HepG2 (cell line): ENCODE measurements around the gene RNASE8. TPM values are rescaled to one million over a fixed set of nuclear protein-coding genes. Genes with fewer than 3 reads are reported as not detected.

Experiments used
- AFF4 ChIP-seq: sonication (generic); formaldehyde crosslinking; IDR thresholded peaks from 2 replicates; pipeline ENCODE4 v1.4.0; 2020; ENCODE audit warnings: missing genetic modification reagents
- ARID4A ChIP-seq: sonication (generic); formaldehyde crosslinking; IDR thresholded peaks from 2 replicates; pipeline ENCODE4 v1.5.0; 2020; ENCODE audit warnings: mild to moderate bottlenecking, missing genetic modification reagents, borderline replicate concordance
- CREM ChIP-seq, 2 experiments: sonication (generic) in 1 of 2; formaldehyde crosslinking in 1 of 2; IDR thresholded peaks; 2 replicates each; pipeline versions ENCODE4 v1.4.0 to v1.6.1; 2016 to 2020; ENCODE audit warnings: antibody characterized with exemption in 1 of 2, mild to moderate bottlenecking in 1 of 2, missing genetic modification reagents in 1 of 2
- ELF3 ChIP-seq: IDR thresholded peaks from 2 replicates; pipeline ENCODE4 v1.6.1; 2016; ENCODE audit warnings: missing genetic modification reagents, missing compliant biosample characterization
- GATAD2A ChIP-seq: IDR thresholded peaks from 2 replicates; pipeline ENCODE4 v1.6.1; 2016
- KAT7 ChIP-seq: IDR thresholded peaks from 2 replicates; pipeline ENCODE4 v1.6.1; 2018; ENCODE audit warnings: borderline replicate concordance, missing compliant biosample characterization
- MYPOP ChIP-seq: sonication (generic); formaldehyde crosslinking; IDR thresholded peaks from 2 replicates; pipeline ENCODE4 v1.8.1; 2023; ENCODE audit warnings: mild to moderate bottlenecking, moderate library complexity, missing genetic modification reagents
- NRL ChIP-seq: sonication (generic); formaldehyde crosslinking; IDR thresholded peaks from 2 replicates; pipeline ENCODE4 v1.5.0; 2020; ENCODE audit warnings: missing genetic modification reagents, mild to moderate bottlenecking, moderate library complexity, borderline replicate concordance
- SRSF4 ChIP-seq: fragments of 200-400 bp; formaldehyde crosslinking; IDR thresholded peaks from one replicate; pipeline ENCODE4 v1.6.1; 2018; ENCODE audit warnings: mild to moderate bottlenecking, low read depth, low read length, moderate library complexity; ENCODE audit not compliant: poor library complexity, severe bottlenecking
- ZFY ChIP-seq: sonication (generic); formaldehyde crosslinking; IDR thresholded peaks from 2 replicates; pipeline ENCODE4 v1.4.0; 2020; ENCODE audit warnings: missing genetic modification reagents
- ZNF160 ChIP-seq: sonication (generic); formaldehyde crosslinking; IDR thresholded peaks from 2 replicates; pipeline ENCODE4 v1.8.0; 2022; ENCODE audit warnings: mild to moderate bottlenecking, inconsistent platforms, missing genetic modification reagents
- ZNF572 ChIP-seq: sonication (generic); formaldehyde crosslinking; IDR thresholded peaks from 2 replicates; pipeline ENCODE4 v1.5.1; 2020; ENCODE audit warnings: mild to moderate bottlenecking, missing genetic modification reagents
- ZNF720 ChIP-seq: sonication (generic); formaldehyde crosslinking; IDR thresholded peaks from 2 replicates; pipeline ENCODE4 v1.4.0; 2020; ENCODE audit warnings: missing genetic modification reagents
- polyA plus RNA-seq, 8 experiments: library from polyadenylated mRNA; depleted of rRNA in 3 of 8; stranded (reverse) in 7 of 8; unstranded in 1 of 8; fragments of >200 nt; fragmentation: Illumina TruSeq in 4 of 8; extraction: Trizol in 4 of 8; gene quantifications; 2 replicates each; pipeline versions ENCODE4 v1.2.1 to v1.2.3, GENCODE V29; 2011 to 2016; ENCODE audit warnings: low read depth in 4 of 8, missing spikeins in 1 of 8, mixed read lengths in 1 of 8; ENCODE audit not compliant: insufficient read depth in 1 of 8
- total RNA-seq, 5 experiments: library from RNA; depleted of rRNA; stranded (reverse); fragments of >200 nt; fragmentation: Illumina TruSeq; extraction: Trizol; gene quantifications; 2 replicates each; pipeline ENCODE4 v1.2.3, GENCODE V29; 2016; ENCODE audit warnings: low read depth in 1 of 5
- TF ChIP-seq, protein P1 (sequence below): sonication (generic); formaldehyde crosslinking; IDR thresholded peaks from 2 replicates; pipeline ENCODE4 v1.4.0; 2020; ENCODE audit warnings: mild to moderate bottlenecking, missing genetic modification reagents, borderline replicate concordance
- TF ChIP-seq, protein P2 (sequence below): sonication (generic); formaldehyde crosslinking; IDR thresholded peaks from 2 replicates; pipeline ENCODE4 v1.8.0; 2022; ENCODE audit warnings: missing genetic modification reagents, mild to moderate bottlenecking, moderate library complexity, borderline replicate concordance

The RNASE8 gene
- total and polyA plus RNA-seq, 2 of the 13 experiments (the other 11 are each of a cell fraction or from before 2014, with no cell fraction given) = not detected

DNA sequence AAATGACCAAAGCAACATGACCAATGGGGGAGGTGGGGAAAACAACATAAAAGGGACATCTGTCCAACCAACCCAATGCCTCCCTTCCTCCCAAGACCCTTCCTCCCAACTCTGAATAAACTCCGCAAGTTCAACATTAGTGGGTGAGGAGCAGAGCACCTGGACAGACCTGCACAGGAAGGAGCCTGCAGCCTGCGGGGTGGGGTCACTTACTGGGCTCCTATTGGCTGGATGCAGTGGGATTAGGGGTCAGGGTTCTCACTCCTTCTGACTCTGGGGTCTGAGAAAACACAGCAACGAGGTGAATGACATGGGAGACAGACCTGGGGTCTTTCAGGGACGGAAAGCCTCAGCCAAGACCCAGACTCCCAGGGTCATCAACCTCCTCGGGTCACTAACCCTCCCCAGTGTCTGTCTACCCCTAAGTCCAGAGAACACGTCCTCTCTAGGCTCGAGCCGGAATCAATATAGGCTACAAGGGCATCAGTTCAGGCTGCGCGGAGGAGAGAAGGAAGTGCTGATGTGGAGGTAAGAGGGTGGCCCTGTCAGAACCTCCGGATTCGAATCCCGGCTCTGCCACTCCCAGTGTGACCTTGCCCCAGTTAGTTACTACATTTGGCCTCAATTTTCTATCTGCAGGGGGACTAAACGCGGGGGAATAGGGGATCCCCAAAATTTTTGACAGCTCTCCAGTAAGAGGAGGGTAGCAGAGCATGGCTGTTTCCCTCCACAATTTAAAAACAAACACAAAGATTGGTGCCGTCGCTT is 33.6 kb upstream of the RNASE8 start (continued):
- TF ChIP-seq MYPOP (CRISPR knock-in tag) (0 out of 2 replicates have a peak, but pooled peaks have one; percentile 33), ARID4A (CRISPR knock-in tag) (no peak), CREM (IDR thresholded peaks at IDR 0.05) (peak; percentile 24; the same call in 1 of the 2 replicates), CREM (CRISPR knock-in tag; IDR thresholded peaks at IDR 0.05) (no peak), ZNF160 (CRISPR knock-in tag) (no peak), ELF3 (0 out of 2 replicates have a peak, but pooled peaks have one; percentile 28), ZNF572 (no peak), AFF4 (CRISPR knock-in tag) (no peak), ZNF720 (no peak), KAT7 (CRISPR knock-in tag) (no peak), NRL (no peak), SRSF4 (no peak), GATAD2A (CRISPR knock-in tag) (no peak), ZFY (CRISPR knock-in tag) (no peak)
- TF ChIP-seq, protein P1, sequence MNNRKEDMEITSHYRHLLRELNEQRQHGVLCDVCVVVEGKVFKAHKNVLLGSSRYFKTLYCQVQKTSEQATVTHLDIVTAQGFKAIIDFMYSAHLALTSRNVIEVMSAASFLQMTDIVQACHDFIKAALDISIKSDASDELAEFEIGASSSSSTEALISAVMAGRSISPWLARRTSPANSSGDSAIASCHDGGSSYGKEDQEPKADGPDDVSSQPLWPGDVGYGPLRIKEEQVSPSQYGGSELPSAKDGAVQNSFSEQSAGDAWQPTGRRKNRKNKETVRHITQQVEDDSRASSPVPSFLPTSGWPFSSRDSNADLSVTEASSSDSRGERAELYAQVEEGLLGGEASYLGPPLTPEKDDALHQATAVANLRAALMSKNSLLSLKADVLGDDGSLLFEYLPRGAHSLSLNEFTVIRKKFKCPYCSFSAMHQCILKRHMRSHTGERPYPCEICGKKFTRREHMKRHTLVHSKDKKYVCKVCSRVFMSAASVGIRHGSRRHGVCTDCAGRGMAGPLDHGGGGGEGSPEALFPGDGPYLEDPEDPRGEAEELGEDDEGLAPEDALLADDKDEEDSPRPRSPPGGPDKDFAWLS (CRISPR knock-in tag) = no peak
- TF ChIP-seq, protein P2, sequence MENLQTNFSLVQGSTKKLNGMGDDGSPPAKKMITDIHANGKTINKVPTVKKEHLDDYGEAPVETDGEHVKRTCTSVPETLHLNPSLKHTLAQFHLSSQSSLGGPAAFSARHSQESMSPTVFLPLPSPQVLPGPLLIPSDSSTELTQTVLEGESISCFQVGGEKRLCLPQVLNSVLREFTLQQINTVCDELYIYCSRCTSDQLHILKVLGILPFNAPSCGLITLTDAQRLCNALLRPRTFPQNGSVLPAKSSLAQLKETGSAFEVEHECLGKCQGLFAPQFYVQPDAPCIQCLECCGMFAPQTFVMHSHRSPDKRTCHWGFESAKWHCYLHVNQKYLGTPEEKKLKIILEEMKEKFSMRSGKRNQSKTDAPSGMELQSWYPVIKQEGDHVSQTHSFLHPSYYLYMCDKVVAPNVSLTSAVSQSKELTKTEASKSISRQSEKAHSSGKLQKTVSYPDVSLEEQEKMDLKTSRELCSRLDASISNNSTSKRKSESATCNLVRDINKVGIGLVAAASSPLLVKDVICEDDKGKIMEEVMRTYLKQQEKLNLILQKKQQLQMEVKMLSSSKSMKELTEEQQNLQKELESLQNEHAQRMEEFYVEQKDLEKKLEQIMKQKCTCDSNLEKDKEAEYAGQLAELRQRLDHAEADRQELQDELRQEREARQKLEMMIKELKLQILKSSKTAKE = peak; percentile 67; the same call in 1 of the 2 replicates
